ENCODE measurements around the gene MFAP4.

The MFAP4 gene

GRCh38 chr17:19409509-19409908 lies 22.5 kb upstream of the MFAP4 start:
- no peak for FAIRE-seq

- FAIRE-seq = no peak
Observed at GRCh38 chr17:19409066-19409465, 22.1 kb upstream of the MFAP4 start.

- FAIRE-seq = no peak
Observed at GRCh38 chr17:19408346-19408710, 21.3 kb upstream of the MFAP4 start.

GRCh38 chr17:19407601-19408345 lies 20.8 kb upstream of the MFAP4 start:
- no peak for FAIRE-seq

- no peak for FAIRE-seq
Observed at GRCh38 chr17:19405114-19405513, 18.1 kb upstream of the MFAP4 start.

- no peak for FAIRE-seq
Observed at GRCh38 chr17:19404264-19404663, 17.3 kb upstream of the MFAP4 start.

- no peak for FAIRE-seq
Observed at GRCh38 chr17:19403021-19403420, 16.0 kb upstream of the MFAP4 start.

- FAIRE-seq = no peak
Observed at GRCh38 chr17:19402171-19402570, 15.2 kb upstream of the MFAP4 start.

GRCh38 chr17:19401321-19402010 lies 14.5 kb upstream of the MFAP4 start:
- FAIRE-seq = no peak

- FAIRE-seq = no peak
Observed at GRCh38 chr17:19399750-19400450, 12.9 kb upstream of the MFAP4 start.

GRCh38 chr17:19398301-19399181 lies 11.6 kb upstream of the MFAP4 start:
- FAIRE-seq = no peak

- FAIRE-seq = no peak
Observed at GRCh38 chr17:19397556-19398041, 10.6 kb upstream of the MFAP4 start.

GRCh38 chr17:19392303-19392702 lies 5.3 kb upstream of the MFAP4 start:
- FAIRE-seq = no peak

GRCh38 chr17:19391432-19391831 lies 4.4 kb upstream of the MFAP4 start:
- FAIRE-seq = no peak

GRCh38 chr17:19390951-19391350 lies 4.0 kb upstream of the MFAP4 start:
- no peak for FAIRE-seq

- FAIRE-seq = no peak
Observed at GRCh38 chr17:19388791-19389785, 2.1 kb upstream of the MFAP4 start.

- FAIRE-seq = no peak
Observed at GRCh38 chr17:19387921-19388521, 1.0 kb upstream of the MFAP4 start.

- FAIRE-seq = no peak
Observed at GRCh38 chr17:19386051-19386929, 700 bp downstream of the MFAP4 start.

- no peak for FAIRE-seq
Observed at GRCh38 chr17:19385521-19385983, 1.4 kb downstream of the MFAP4 start.

All from G401.6 (cell line).